Epidermal melanocyte (primary cell): ENCODE results near the gene CUL7.
A peak's percentile ranks its signal among the peaks of the same experiment; 100 is the strongest.
"Not testable (repeated sequence)": the region's sequence is repeated elsewhere in the genome, so short reads cannot be mapped to it uniquely, and the experiment has no call there.

Source experiments
- DNase-seq: peaks from one replicate; pipeline ENCODE4 v3.0.0; 2011; ENCODE audit warnings: low spot score; ENCODE audit not compliant: insufficient read length

CUL7 gene

DNA sequence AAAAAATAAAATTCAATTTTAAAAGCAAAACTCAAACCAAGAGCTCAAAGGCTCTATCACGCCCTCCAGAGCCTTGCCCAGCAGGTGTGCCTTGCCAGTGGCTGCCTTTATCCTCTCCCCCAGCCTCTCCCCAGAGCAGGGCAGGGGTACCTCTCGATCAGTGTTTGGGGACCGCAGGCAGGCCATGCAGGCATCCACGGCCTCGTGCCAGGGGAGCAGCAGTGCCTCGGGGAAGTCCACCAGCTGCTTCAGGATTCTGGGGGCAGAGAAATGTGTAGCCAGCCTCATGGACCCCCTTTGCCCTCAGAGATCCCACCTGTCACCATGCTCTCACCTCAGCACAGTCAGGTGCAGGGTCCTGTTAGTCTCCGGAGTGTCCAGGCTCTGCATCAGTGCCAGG lies 5.7 kb downstream of the CUL7 start:
- DNase-seq, result peak; percentile 5

- DNase-seq, result peak; percentile 5
Measured at GRCh38 chr6:43045371-43045930, 8.2 kb downstream of the CUL7 start.

- DNase-seq, result no peak
Measured at GRCh38 chr6:43043310-43043709, 10.3 kb downstream of the CUL7 start.

GRCh38 chr6:43041475-43041874 lies 12.2 kb downstream of the CUL7 start:
- DNase-seq, result not testable (repeated sequence)

- no peak for DNase-seq
Measured at GRCh38 chr6:43040542-43041257, 13.0 kb downstream of the CUL7 start.

DNA sequence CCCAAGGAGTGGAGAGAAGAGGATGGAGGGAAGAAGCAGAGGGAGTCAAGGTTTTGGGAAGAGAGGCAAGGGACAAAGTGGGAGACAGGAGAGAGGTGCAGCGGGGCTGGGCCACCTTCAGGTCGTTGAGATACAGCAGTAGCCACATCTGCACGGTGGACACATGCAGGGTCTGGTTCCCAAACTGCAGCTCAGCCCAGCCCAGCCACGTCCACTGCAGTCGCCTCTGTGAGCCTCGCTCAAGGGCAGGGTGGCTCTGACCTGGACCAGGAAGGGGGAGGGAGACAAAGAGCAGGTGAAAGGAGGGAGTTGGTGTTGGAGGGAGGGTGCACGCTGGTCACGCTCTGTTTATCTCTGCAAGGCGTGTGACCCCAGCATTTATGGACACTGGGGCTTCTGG lies 14.9 kb downstream of the CUL7 start:
- DNase-seq, result no peak

DNA sequence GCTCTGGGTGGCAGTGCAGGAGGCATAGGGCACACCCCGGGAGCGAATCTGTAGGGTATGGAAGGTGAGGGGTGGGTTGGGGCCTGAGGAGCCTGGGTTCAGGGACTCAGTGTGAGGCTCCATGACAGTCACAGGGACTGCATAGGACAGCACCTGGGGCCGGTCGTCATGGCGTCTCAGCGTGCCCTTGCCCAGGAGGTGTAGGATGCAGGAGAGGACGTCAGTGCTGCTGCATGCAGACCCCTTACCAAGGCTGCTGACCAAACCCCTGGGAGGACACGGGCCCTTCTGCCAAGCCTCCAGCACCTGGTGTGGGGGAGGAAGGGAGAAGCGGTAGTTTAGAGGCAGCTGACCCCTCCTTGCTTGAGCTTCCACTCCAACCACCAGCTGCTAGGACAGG lies 15.9 kb downstream of the CUL7 start:
- no peak for DNase-seq

DNA sequence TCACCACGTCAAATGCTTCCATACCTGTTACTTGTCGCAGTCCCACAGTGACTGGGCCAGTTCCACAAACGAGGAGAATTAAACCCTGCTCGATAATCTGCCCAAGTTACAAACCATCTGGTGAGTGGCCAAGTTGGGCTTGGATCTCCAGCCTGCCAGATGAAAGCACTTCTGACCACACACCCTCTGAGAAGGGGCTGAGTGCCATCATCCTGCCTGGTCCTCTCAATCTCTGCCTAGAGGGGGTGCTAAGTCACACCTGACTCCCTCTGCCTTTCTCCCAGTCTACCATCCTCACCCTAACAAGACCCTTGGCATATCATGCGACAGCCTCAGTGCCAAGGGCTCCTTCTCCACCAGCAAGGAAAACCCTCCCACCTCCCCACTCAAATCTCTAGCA lies 16.5 kb downstream of the CUL7 start:
- no peak for DNase-seq

DNA sequence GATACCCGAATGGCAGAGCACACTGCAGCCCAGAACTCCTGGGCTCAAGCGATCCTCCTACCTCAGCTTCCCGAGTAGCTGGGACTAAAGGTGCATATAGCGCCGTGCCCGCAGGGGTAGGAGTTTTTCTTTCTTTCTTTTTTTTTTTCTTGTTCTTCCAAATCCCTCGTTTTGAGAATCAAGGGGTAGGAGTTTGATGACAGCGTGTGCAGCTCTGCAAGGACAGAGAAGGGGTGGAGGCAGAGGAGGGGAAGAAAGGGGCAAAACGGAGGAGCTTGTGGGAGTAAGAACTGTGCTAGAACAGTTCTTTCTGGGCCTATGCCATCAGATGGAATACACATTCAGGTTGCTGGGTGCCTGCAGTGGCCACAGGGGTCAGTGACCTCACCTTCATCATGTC lies 16.9 kb downstream of the CUL7 start:
- no peak for DNase-seq

GRCh38 chr6:43035495-43036194 lies 18.0 kb downstream of the CUL7 start:
- DNase-seq, result no peak

DNA sequence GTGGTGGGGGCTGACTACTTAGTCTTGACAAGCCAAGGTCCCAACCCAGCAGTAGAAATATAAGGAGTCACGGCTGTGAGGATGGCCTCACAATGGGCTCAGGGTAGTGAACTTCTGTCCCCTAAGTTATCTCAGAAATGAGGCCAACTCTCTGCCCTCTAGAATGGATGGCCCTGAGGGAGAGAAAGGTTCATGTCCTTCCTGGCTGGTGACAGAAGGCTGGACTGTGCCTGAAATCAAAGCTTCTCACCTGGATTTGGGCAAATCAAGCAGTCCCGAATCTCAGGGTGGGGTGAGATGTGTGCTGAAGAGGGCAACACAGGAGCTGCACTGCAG lies 19.5 kb downstream of the CUL7 start:
- no peak for DNase-seq

GRCh38 chr6:43033496-43034189 lies 20.0 kb downstream of the CUL7 start:
- DNase-seq, result no peak

DNA sequence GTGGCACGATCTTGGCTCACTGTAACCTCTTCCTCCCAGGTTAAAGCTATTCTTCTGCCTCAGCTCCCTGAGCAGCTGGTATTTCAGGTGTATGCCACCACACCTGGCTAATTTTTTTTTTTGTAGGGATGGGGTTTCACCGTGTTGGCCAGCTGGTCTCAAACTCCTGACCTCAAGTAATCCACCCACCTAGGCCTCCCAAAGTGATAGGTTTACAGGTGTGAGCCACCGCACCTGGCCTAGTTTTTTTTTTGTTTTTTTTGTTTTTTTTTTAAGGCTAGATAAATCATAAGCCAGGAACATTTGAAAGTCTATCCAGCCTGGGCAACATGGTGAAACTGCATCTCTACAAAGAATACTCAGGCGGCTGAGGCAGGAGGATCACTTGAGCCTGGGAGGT lies 21.3 kb downstream of the CUL7 start:
- DNase-seq, result no peak

DNA sequence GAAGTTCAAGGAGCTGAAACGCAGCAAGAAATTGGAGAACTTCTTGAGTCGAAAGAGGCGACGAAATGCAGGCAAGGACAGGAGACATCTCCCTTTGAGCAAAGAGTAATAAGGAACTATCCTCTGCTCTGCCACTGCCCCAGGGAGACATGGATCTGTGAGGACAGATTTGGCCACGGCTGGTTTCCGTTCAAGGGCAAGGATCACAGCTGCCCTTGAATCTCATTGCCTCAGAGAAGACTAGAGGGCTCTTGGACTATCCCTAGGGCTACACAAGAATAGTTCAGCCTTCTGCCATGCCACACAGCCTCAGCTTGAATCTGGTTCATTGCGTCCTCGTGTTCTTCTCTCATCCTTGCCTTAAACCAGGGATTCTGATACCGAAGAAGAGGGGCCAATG lies 24.5 kb downstream of the CUL7 start:
- DNase-seq, result no peak

DNA sequence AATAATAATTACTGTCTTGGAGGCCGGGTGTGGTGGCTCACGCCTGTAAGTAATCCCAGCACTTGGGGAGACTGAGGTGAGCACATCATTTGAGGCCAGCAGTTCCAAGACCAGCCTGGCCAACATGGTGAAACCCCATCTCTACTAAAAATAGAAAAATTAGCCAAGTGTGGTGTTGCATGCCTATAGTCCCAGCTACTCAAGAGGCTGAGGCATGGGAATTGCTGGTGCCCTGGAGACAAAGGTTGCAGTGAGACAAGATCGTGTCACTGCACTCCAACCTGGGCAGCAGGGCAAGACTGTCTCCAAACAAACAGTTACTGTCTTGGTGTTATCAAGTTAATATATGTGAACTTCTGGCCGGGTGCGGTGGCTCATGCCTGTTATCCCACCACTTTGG lies 27.3 kb downstream of the CUL7 start:
- DNase-seq, result no peak

DNA sequence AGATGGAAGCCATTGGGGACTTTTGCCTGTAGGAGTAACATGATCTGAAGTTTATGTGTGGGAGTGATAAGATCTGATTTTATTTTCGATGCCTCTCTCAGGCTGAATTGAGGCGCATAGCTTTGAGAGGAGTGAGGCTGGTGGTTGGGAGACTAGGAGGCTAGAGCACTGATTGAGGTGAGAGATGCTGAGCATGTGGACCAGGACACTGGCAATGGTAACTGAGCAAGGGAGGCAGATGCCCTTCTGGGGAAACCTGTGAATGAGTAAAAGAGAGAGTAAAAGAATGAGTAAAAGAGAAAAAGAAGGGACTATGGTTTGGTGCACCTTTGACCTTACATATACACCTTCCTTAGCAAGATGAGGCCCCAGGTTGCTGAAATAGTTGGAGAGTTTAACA lies 29.2 kb downstream of the CUL7 start:
- DNase-seq, result no peak

- peak; percentile 88 for DNase-seq
Measured at GRCh38 chr6:43021270-43022047, 32.2 kb downstream of the CUL7 start, which contains the start of gene RRP36. TSS of gene RRP36 (plus strand) at chr6:43021623. CDS start at chr6:43021655, 32 bp downstream.

DNA sequence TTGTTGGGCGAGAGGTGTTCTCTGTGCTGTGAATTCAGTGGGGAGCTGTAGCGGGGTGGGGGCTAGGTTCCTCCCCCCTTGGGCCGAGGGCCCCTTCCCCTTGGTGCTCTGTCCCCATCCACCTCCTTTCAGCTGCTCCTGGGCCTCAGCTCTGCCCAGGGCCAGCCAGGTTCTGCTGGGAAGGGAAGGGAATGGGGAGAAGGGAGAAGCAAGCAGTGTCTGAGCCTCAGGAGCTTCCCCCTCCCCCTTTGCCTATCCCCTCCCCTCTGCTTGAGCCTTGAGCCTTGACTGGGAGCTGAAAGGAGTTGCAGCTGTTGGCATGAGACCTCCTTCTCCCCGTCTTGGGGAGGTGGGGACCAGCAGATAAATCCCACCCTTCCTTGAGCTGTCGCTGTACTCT lies 32.8 kb downstream of the CUL7 start:
- no peak for DNase-seq

DNA sequence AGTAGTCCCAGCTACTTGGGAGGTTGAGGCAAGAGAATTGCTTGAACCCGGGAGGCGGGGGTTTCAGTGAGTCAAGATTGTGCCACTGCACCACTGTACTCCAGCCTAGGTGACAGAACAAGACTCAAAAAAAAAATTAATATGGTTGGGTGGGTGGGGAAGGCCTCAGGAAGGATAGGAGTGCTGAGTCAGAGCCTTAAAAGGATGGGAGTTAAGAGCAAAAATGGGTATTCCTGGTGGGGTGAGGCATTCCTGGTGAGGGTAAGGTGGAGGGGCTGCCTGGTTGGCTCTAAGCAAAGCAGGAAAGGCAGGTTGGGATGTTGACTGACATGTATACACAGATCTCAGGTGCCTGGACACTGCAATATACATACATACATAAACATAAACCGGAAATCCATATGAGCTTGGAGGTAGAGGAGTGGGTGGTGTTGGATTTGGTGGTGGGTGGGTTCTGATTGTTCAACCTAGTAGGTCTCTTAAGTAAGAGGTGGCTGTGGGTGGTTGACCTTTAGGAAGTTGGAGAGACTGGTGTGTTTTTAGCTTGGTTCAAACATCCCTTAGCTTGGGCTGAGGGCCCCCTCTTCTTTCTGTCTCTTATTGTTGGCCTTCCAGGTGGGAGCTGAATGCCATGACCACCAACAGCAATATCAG lies 33.5 kb downstream of the CUL7 start:
- no peak for DNase-seq

- no peak for DNase-seq
Measured at GRCh38 chr6:43019152-43019551, 34.5 kb downstream of the CUL7 start.

DNA sequence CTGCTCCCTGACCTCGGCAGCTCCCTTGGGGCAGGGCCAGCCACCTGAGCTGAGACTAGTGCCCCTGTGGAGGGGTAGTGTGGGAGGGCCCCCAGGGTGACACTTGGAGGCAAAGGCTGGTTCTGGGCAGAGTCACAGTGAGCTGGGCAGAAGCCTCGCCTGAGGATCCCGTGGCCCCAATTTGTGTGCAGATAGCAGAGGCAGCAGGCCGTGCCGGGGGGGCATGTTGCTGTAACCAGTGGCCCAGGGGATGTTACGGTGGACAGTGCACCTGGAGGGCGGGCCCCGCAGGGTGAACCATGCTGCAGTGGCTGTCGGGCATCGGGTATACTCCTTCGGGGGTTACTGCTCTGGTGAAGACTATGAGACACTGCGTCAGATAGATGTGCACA lies 36.7 kb downstream of the CUL7 start:
- no peak for DNase-seq
